ENCODE data around the gene ACAN.

The ACAN gene

DNA sequence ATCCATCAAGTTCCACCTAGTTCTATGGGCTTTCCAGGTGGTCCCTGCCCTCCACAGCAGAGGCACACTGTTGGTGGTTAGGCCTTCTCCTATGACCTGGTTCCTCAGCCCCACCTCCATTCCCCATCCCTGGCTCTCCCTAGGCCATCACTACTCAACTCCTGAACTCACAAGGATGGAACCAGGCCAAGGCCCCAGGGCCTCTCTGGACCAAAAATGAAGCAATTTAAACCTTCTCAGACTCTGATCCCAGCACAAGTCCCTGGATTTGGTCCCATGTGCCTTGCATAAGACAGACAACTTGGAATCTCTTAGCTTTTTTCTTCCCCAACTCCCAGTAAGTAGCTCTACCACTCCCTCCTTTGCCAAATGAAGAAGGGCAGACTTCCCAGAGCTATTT is 14.4 kb upstream of the ACAN start:
- DNase-seq (ENCODE audit: low read depth) = no peak
- TF ChIP-seq CTCF (IDR thresholded peaks at IDR 0.05; ENCODE audit: low read length, missing control alignments) = no peak
- no peak overlapping the region for H3K4me3 ChIP-seq (replicated peaks; ENCODE audit: low read depth, low read length)

DNA sequence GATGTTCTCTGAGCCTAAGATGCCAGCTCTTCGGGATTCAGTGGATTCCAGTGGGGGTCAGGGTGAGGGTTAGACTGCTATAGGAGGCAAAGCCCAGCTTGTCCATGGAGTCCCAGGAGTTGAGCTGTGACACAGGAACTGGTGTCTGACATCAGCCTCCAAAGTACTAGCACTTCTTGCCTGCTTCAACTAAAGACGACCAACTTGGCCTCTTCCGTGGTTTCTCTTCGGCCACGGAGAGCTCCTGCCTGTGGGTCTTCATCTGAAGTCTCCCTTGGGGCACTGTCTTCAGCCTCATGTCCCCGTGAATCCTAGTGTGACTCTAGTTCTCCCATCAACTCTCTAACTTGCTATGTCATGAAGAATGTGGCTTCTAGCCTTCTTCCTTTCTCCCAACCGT is 12.8 kb upstream of the ACAN start:
- DNase-seq (ENCODE audit: low read depth) = no peak
- no peak for TF ChIP-seq CTCF (IDR thresholded peaks at IDR 0.05; ENCODE audit: low read length, missing control alignments)
- H3K4me3 ChIP-seq (replicated peaks; ENCODE audit: low read depth, low read length) = no peak overlapping the region

DNA sequence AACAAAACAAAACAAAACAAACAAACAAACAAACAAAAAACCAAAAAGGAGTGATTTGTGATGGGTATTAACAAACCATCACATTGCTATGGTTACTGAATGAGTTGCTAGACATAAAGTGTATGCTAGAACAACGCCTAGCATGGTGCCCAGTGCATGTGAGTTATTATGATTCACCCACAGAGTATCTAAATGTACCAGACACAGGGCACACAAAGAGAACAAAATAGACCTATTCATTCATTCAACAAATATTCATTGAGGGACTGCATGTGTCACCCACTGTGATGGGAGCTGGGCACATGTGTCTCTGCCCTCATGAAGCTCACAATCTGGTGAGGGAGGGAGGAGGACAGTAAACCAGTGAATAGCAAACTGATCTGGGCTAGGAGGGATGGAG is 11.6 kb upstream of the ACAN start:
- no peak for DNase-seq (ENCODE audit: low read depth)
- no peak overlapping the region for H3K4me3 ChIP-seq (replicated peaks; ENCODE audit: low read depth, low read length)
- no peak for TF ChIP-seq CTCF (IDR thresholded peaks at IDR 0.05; ENCODE audit: low read length, missing control alignments)

DNA sequence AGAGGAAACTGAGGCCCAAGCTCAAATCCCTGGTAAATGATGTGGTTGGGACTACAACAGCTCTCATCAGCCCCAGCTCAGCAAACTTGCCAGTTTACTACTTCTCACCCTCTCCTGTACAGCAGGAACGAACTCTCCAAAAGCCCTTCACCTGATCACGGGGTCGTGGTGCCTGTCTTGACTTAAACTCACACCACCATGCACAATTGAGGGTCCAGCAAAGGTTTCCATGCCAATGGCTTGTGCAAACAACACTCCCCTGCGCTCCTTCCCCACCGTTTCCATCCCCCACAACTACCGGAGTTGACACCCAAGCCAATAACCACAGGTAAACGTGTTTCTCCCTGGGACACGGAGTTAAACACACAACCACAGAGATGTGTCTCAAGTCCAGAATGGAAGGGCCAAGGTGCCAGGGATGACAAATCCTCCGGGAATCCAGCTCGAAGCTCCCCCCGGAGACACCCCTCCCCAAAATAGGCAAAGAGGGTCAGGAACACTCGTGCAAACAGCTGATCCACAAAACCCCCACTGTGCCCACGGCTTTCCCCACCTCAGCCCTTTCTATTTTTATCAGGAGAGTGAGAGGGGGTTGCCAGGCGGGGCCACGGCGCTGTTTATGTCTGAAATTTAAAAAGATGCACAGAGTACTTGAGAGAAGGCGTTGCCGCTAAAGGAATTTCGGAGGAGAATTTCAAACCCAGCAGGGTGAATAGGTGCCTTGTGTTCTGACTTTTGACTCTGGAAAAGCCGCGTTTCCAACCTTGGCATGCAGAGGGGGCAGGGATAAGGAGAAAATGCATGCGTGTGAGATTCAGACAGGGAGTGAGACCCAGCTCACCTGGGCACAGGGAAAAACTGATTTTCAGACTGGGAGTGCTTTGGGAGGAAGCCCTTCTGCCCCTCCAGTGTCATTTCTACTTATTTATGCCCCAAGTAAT is 10.6 kb upstream of the ACAN start:
- no peak overlapping the region for H3K4me3 ChIP-seq (replicated peaks; ENCODE audit: low read depth, low read length)
- DNase-seq (ENCODE audit: low read depth) = no peak
- no peak for TF ChIP-seq CTCF (IDR thresholded peaks at IDR 0.05; ENCODE audit: low read length, missing control alignments)

DNA sequence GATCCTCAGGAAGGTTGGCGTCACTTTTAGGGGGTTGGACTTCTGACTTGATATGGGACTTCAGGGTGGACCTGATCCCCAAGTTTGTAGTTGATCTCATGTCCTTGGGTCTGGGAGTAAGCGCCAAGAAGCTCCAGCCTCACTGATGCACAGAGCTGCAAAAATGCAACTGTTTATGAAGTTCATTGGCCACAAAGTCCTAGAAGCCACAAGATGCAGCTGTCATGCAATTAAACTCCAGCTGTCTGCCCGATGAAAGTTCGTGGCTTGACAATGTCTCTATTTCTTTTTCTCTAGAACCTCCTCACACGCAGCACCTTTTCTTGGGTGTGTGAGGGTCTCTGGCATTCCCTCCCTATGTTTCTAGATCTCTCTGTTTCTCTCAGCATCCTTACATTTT is 9.2 kb upstream of the ACAN start:
- no peak for DNase-seq (ENCODE audit: low read depth)
- no peak for TF ChIP-seq CTCF (IDR thresholded peaks at IDR 0.05; ENCODE audit: low read length, missing control alignments)
- no peak overlapping the region for H3K4me3 ChIP-seq (replicated peaks; ENCODE audit: low read depth, low read length)

GRCh38 chr15:88797663-88798339 is 5.4 kb upstream of the ACAN start:
- no peak for TF ChIP-seq CTCF (IDR thresholded peaks at IDR 0.05; ENCODE audit: low read length, missing control alignments)
- no peak for DNase-seq (ENCODE audit: low read depth)
- no peak overlapping the region for H3K4me3 ChIP-seq (replicated peaks; ENCODE audit: low read depth, low read length)
